LNCAP (cell line): ENCODE measurements around the gene TMEM138.

Experiments
- CTCF ChIP-seq: fragments of 450-650 bp; IDR thresholded peaks from 2 replicates; pipeline ENCODE4 v1.5.1; 2017; ENCODE audit warnings: mild to moderate bottlenecking

Gene TMEM138

GRCh38 chr11:61417670-61418069 is 55.5 kb downstream of the TMEM138 start:
- TF ChIP-seq CTCF: no peak

GRCh38 chr11:61418136-61418535 is 56.0 kb downstream of the TMEM138 start:
- TF ChIP-seq CTCF: no peak
